ENCODE data around the gene TIMP2.

DNA sequence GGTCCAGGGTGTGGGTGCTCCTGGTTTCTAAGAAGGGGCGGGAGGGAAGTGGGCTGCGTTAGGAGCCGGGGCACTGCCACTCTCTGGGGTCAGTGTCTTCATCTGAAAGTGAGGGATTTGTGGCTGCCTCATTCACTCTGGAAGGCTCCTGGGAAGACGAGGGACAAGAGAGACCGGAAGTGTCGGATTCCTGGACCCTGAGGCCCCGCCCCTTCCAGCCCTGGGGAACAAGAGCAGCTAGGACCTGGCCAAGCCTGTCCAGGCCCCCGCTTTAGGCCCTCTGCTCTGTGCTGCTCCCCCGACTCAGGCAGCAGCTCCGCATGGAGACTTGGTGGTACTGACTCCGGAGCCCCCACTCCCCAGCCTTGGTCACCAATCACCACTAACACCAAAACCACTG is 48.0 kb upstream of the TIMP2 start:
- TF ChIP-seq, protein P1, sequence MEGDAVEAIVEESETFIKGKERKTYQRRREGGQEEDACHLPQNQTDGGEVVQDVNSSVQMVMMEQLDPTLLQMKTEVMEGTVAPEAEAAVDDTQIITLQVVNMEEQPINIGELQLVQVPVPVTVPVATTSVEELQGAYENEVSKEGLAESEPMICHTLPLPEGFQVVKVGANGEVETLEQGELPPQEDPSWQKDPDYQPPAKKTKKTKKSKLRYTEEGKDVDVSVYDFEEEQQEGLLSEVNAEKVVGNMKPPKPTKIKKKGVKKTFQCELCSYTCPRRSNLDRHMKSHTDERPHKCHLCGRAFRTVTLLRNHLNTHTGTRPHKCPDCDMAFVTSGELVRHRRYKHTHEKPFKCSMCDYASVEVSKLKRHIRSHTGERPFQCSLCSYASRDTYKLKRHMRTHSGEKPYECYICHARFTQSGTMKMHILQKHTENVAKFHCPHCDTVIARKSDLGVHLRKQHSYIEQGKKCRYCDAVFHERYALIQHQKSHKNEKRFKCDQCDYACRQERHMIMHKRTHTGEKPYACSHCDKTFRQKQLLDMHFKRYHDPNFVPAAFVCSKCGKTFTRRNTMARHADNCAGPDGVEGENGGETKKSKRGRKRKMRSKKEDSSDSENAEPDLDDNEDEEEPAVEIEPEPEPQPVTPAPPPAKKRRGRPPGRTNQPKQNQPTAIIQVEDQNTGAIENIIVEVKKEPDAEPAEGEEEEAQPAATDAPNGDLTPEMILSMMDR (IDR thresholded peaks at IDR 0.05): no peak
- TF ChIP-seq POLR2A (IDR thresholded peaks at IDR 0.05): no peak

Data from uterus (tissue), 2 donors.